Stimulated activated CD4-positive, alpha-beta T cell treated with anti-CD3 and anti-CD28 coated beads, Interleukin-1b, Interleukin-23, amount 100 ng/mL, for 24 hours (primary cell): ENCODE data around the gene PKP1.

Source experiments
- DNase-seq, 4 experiments: peaks; one replicate each; pipeline ENCODE4 v3.0.0-alpha.2; 2020; ENCODE audit warnings: low read depth in 4 of 4, low spot score in 1 of 4

Gene PKP1

GRCh38 chr1:201327687-201328240 lies 44.5 kb downstream of the PKP1 start:
- no peak for DNase-seq

GRCh38 chr1:201328576-201328975 lies 45.3 kb downstream of the PKP1 start:
- no peak for DNase-seq

- DNase-seq, result no peak
These were observed 46.0 kb downstream of the PKP1 start for GRCh38 chr1:201329286-201329685.

GRCh38 chr1:201329801-201330200 lies 46.5 kb downstream of the PKP1 start:
- DNase-seq, result no peak

GRCh38 chr1:201330541-201330940 lies 47.2 kb downstream of the PKP1 start:
- no peak for DNase-seq

DNA sequence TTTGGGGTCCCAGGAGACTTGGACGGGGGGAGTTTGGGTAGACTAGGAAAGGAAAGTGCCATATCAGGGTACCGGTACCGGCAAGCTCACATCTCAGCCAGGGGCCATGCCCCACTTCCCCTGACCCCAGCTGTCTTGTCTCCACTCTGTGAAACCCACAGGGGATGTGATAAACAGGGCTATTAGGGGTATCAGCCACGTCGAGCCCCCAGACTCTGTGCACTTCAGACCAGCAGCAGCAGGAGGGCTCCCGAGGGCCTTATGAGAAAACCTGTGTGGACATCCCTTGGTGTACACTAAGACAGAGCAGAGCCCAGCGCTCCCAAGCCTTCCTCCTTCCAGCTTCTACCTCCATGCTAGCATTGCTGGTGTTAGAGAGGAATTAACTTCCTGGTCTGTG lies 47.9 kb downstream of the PKP1 start:
- DNase-seq, result no peak

- no peak for DNase-seq
These were observed 48.7 kb downstream of the PKP1 start for GRCh38 chr1:201332021-201332420.

- no peak for DNase-seq
These were observed 49.5 kb downstream of the PKP1 start for GRCh38 chr1:201332616-201333335.

DNA sequence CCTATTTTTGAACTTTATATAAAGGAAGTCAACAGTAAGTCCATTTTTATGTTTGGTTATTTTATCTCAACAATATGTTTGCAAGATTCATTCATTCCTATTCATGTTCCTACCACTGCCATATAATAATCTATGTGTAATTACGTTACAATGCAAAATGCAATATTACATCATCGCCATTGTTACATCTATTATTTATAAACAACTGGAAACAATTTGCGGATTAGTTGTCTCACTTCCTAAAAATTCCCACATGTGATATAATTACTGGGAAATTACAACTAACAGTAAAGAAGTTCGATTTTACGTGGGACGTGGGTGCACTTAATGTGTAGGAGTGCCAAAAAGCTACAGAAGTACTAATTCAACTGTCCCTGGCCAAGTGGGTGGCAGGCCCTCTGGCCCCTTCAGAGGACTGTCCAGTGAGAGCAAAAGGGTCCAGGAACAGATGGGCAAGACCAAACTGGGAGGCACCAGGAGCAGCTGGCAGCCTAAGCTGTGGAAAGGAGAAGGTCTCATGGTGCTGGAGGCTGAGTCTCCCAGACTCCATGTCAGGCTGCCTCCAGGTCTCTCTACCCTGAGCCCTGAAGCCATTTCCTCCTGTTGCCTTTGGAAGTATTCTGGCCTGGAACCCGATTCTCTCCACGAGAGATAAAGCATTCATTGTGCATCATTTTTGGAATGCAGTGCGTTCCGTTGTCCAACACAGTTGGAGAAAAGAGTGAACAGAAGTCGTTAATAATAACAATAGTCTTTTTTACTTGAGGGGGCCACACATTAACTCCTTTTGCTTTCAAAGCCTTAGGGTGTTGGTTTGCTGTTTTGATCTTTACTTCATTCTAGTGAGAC lies 51.2 kb downstream of the PKP1 start:
- no peak for DNase-seq

DNA sequence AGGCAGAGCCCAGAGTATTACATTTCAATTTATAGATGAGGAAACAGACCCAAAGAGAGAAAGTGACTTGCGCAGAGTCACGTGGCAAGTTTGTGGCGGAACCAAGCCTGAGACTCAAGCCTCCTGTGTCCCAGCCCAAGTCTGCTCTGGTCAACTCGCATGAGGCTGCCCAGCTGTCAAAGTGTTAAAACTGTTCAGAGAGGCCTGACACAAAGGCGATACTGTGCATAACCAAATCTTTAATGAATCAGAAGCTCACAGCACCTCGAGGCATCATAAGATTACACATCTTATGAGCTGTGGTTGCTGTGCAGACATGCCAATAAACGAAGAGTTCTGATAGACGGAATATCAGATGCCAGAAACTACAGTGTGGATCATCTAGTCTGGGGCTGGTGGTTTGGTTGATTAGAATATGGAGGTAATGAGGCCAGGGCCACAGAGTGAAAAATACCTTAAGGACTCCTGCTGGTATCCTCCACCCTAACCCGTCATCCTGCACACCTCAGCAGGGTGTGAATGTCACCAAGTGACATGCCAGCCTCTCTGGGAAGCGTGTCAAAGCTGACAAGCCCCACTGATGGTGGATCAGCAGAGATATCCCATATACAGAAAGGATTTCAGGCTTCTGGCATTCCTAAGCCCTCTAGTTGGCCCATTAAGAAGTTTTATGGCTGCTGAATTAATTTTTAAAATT lies 52.0 kb downstream of the PKP1 start:
- no peak for DNase-seq

DNA sequence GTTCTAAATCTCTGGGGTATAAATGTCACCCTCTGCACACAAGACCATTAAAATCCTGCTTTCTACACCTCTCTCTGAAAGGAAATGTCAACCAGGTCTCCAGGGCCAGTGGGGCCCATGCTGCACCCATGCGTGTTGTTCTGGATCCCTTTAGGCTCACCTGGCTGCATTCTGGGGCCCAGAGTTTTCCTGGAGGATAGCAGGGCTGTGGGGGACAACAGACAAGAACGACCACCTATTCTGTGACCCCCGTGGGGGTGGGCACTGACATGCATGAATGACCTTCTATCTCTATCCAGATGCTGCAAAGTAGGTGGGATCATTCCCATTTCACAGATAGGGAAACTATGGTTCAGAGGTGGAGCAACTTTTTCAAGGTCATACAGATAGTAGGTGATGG lies 52.6 kb downstream of the PKP1 start:
- no peak for DNase-seq

DNA sequence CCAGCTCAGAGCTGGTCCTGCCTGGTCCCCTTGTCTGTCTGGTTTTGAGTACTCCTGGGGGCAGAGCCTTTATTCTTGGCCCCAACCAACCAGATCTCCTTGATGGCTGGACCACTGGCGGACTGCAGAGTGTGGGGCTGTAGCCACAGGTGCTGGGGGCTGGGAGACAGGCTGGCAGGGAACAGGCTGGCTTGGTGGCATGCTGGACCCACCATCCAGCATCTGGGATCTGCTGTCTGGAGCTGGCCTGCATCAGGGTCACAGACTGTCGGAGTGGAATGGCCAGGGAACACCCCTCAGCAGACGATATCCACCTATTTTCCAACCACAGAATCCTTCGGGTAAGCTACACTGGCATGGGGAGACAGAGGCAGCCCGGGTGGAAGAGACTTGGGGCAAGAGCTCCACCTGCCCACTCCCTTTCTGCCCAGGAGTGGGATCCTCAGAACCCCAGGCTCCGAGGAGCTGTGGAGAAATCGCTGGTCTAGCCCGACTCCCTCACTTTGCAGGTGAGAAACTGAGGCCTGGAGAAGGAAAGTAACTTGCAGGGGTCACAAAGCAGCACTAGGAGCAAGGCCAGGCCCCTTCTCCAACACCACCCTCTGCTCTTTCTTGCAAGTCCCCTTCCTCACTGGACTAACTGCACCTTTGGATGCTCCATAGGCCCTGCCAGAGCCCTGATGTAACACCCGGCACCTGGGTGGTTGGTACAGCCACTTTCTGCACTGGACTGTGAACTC lies 53.6 kb downstream of the PKP1 start:
- no peak for DNase-seq

DNA sequence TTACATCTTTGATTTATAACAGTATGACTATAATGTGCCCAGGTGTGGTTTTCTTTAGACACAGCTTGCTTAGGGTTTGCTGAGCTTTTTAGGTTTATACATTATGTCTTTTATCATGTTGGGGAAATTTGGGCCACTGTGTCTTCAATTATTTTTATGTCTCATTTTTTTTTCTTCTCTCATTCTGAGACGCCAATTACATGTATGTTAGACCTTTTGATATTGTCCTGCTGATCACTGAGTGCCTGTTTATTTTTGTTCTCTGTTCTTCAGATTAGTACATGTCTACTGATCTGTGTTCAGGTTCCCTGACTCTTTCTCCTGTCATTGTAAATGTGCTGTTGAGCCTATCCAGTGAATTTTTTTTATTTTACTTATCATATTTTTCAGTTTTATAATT lies 58.1 kb downstream of the PKP1 start:
- no peak for DNase-seq

GRCh38 chr1:201344206-201345080 lies 61.1 kb downstream of the PKP1 start:
- no peak for DNase-seq

GRCh38 chr1:201345081-201345355 lies 61.7 kb downstream of the PKP1 start:
- no peak for DNase-seq

GRCh38 chr1:201346337-201346939 lies 63.1 kb downstream of the PKP1 start:
- peak in 1 of 4 experiments; percentile 10 for DNase-seq

DNA sequence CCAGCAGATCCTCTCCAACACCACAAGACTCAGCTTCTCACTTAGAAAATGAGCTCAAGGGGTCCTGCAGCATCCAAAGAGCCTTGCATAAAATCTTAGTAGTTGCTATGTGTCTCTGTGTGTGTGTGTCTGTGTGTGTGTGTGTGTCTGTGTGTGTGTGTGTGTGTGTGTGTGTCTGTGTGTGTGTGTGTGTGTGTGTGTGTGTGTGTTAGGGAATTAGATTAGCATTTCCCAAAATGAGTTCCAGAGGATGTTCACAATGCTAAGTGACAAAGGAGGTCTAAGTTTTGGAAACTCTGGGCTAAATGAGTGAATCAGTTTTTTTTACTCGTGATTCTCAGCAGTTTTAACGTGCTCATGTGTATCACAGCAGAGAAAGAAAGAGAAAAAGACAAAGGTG lies 63.7 kb downstream of the PKP1 start:
- DNase-seq, result no peak

DNA sequence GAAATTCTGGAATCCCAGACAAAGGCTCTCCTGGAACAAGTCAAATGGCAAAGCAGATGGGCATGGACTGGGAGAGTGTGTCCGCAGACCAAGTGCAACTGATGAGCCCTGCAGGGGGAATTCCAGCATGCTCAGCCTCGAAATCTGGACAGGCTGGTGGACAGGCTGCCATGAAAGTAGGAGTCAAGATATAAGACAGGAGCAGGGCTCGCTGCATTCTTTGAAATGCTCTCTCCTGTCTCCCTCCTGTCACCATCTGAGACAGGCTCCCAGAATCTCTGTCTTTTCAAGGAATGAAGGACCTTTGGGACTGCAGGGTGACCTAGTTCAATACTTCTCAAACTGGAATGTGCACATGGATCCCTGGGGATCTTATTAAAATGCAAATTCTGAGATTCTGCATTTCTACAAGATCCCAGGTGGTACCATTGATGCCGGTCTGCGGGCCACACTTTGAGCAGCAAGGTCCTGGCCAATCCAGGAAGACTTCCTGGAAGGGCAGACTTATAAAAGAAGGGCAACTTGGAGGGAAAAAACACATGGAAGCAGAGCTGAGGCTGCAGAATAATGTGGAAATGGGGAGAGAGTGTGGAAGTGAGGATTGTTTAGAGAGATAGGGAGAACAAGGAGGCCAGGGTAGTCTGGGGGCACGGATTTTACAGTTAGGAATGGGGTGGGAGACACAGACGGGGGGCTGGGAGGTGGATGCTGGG lies 64.3 kb downstream of the PKP1 start:
- DNase-seq, result no peak

DNA sequence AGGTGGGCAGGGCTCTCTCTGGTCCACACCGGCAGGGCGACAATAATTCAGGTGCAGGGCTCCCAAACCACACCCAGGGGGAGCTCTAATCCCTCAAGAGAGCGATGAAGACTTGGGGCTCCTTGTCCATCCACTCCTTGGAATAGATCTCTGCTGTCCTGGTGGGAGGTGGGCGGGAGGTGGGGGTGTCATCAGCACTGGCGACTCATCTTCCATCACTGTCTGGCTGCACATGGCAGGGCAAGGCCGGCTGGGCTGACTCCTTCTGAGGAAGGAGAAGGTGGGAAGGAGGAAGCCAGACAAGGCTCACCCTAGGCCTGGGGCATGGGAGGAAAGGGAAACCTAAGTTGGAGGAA lies 64.9 kb downstream of the PKP1 start:
- DNase-seq, result peak in 2 of 4 experiments; percentile 7 to 18
